Caco-2 (cell line): ENCODE data around the gene CACNA1I. TPM values are rescaled to one million over a fixed set of nuclear protein-coding genes. Genes with fewer than 3 reads are reported as not detected.

ENCODE experiments used
- BruUV-seq: library from RNA; stranded (reverse); fragments of 400-500 nt; replicated peaks from 2 replicates; lab custom pipeline; 2021; lab: Mats Ljungman, UMichigan
- CTCF ChIA-PET: fragments of 300-600 bp; sonication (Branson Sonifier 250); formaldehyde crosslinking; loops from one replicate; lab custom pipeline; 2022; ENCODE audit warnings: antibody characterized with exemption; lab: Charles Lee
- POLR2A ChIA-PET: fragments of 300-600 bp; sonication (Branson Sonifier 250); formaldehyde crosslinking; loops from one replicate; lab custom pipeline; 2022; ENCODE audit warnings: antibody characterized with exemption; lab: Charles Lee
- DNase-seq, 2 experiments: peaks; one replicate each; pipeline versions ENCODE4 v3.0.0 to v3.0.0-alpha.2; 2020 to 2022
- H3K27me3 ChIP-seq: replicated peaks from 2 replicates; pipeline ENCODE4 v1.6.0; 2011; ENCODE audit warnings: low read length; ENCODE audit not compliant: control insufficient read depth, insufficient read depth
- H3K36me3 ChIP-seq: 2 replicates; pipeline ENCODE4 v1.5.1; 2011; ENCODE audit warnings: low read length; ENCODE audit not compliant: control insufficient read depth, insufficient read depth
- H3K4me1 ChIP-seq: fragments of 250-450 bp; sonication (Bioruptor Pico); 2 replicates; pipeline ENCODE4 v1.5.1; 2020; ENCODE audit warnings: mild to moderate bottlenecking
- H3K4me3 ChIP-seq: 2 replicates; pipeline ENCODE4 v1.5.1; 2011; ENCODE audit warnings: low read depth, mild to moderate bottlenecking, control low read depth, low read length
- H3K9me3 ChIP-seq: fragments of 250-450 bp; sonication (Bioruptor Pico); 2 replicates; pipeline ENCODE4 v1.5.1; 2020; ENCODE audit warnings: mild to moderate bottlenecking, moderate library complexity
- H3K27ac Mint-ChIP-seq: one replicate; pipeline ENCODE4 v1.8.0; 2022; ENCODE audit warnings: mixed read lengths; ENCODE audit not compliant: unreplicated experiment
- H3K27me3 Mint-ChIP-seq: one replicate; pipeline ENCODE4 v1.8.0; 2022; ENCODE audit warnings: mixed read lengths; ENCODE audit not compliant: insufficient read depth, unreplicated experiment
- H3K36me3 Mint-ChIP-seq: one replicate; pipeline ENCODE4 v1.8.0; 2022; ENCODE audit warnings: mild to moderate bottlenecking, mixed read lengths; ENCODE audit not compliant: insufficient read depth, unreplicated experiment
- H3K4me1 Mint-ChIP-seq: one replicate; pipeline ENCODE4 v1.8.0; 2022; ENCODE audit warnings: low read depth, mixed read lengths; ENCODE audit not compliant: unreplicated experiment
- H3K4me3 Mint-ChIP-seq: one replicate; pipeline ENCODE4 v1.8.0; 2022; ENCODE audit warnings: mild to moderate bottlenecking, moderate library complexity, mixed read lengths; ENCODE audit not compliant: unreplicated experiment
- H3K9me3 Mint-ChIP-seq: one replicate; pipeline ENCODE4 v1.8.0; 2022; ENCODE audit warnings: mixed read lengths; ENCODE audit not compliant: unreplicated experiment
- intact Hi-C: fragments of 100-400 bp; cut with micrococcal nuclease; formaldehyde crosslinking; loops from one replicate; pipeline ENCODE4 v1.10.0; 2022; ENCODE audit not compliant: unreplicated experiment
- total RNA-seq: library from RNA; stranded (reverse); gene quantifications from 2 replicates; pipeline ENCODE4 v1.2.3, GENCODE V29; 2022
- TF ChIP-seq, protein P1 (sequence below), 2 experiments: fragments of 200-600 bp in 1 of 2; IDR thresholded peaks; 1 replicate in 1 of 2; 2 replicates in 1 of 2; pipeline versions ENCODE4 v1.5.1 to v1.8.0; 2011 to 2022; ENCODE audit warnings: antibody characterized with exemption in 1 of 2, control low read depth in 1 of 2, inconsistent platforms in 1 of 2, low read depth in 1 of 2, low read length in 1 of 2, mild to moderate bottlenecking in 1 of 2, moderate library complexity in 1 of 2; ENCODE audit not compliant: insufficient read depth in 1 of 2, severe bottlenecking in 1 of 2, unreplicated experiment in 1 of 2

The CACNA1I gene
- total RNA-seq, 1 experiment from 2014 or later = not detected

DNA sequence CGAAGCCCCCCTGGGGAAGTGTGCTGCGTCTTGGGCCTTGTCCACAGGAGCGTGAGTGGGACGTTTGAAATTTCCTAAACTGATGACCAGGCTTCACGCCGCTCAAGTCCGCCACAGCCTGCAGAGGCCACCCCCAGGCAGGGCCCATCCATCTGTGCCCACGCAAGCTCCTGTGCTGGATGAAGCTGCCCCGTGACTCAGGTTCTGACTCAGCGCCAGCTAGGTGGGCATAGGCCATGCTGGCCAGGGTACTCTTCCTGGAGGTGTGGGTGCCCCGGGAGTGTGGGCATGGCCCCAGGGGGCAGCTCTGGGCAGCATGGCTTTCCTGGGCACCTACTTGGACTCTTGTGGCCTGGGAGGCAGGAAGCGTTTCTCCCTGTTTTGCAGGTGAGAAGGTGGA, 134.8 kb downstream of the CACNA1I start:
- Mint-ChIP-seq H3K4me3 (no peak overlapping the region), H3K9me3 (no peaks in the 10 kb centered on the region), H3K27me3 (peaks cover 3% of the 10 kb centered on the region), H3K36me3 (no peaks in the 10 kb centered on the region), H3K27ac (no peak overlapping the region), H3K4me1 (no peaks in the 10 kb centered on the region)
- Histone ChIP-seq H3K36me3 (no peaks in the 10 kb centered on the region), H3K4me1 (no peaks in the 10 kb centered on the region), H3K9me3 (no peaks in the 10 kb centered on the region), H3K27me3 (no peaks in the 10 kb centered on the region), H3K4me3 (no peak overlapping the region)
- ChIA-PET CTCF (no interaction called here), POLR2A (no interaction called here)
- intact Hi-C loops = no loop called here
- DNase-seq = no peak
- TF ChIP-seq, protein P1, sequence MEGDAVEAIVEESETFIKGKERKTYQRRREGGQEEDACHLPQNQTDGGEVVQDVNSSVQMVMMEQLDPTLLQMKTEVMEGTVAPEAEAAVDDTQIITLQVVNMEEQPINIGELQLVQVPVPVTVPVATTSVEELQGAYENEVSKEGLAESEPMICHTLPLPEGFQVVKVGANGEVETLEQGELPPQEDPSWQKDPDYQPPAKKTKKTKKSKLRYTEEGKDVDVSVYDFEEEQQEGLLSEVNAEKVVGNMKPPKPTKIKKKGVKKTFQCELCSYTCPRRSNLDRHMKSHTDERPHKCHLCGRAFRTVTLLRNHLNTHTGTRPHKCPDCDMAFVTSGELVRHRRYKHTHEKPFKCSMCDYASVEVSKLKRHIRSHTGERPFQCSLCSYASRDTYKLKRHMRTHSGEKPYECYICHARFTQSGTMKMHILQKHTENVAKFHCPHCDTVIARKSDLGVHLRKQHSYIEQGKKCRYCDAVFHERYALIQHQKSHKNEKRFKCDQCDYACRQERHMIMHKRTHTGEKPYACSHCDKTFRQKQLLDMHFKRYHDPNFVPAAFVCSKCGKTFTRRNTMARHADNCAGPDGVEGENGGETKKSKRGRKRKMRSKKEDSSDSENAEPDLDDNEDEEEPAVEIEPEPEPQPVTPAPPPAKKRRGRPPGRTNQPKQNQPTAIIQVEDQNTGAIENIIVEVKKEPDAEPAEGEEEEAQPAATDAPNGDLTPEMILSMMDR (IDR thresholded peaks at IDR 0.05; ENCODE audit: insufficient read depth in 1 of 2, low read depth in 1 of 2, low read length in 1 of 2, severe bottlenecking in 1 of 2, unreplicated experiment in 1 of 2) = no peak
- BruUV-seq = no TSS peak

DNA sequence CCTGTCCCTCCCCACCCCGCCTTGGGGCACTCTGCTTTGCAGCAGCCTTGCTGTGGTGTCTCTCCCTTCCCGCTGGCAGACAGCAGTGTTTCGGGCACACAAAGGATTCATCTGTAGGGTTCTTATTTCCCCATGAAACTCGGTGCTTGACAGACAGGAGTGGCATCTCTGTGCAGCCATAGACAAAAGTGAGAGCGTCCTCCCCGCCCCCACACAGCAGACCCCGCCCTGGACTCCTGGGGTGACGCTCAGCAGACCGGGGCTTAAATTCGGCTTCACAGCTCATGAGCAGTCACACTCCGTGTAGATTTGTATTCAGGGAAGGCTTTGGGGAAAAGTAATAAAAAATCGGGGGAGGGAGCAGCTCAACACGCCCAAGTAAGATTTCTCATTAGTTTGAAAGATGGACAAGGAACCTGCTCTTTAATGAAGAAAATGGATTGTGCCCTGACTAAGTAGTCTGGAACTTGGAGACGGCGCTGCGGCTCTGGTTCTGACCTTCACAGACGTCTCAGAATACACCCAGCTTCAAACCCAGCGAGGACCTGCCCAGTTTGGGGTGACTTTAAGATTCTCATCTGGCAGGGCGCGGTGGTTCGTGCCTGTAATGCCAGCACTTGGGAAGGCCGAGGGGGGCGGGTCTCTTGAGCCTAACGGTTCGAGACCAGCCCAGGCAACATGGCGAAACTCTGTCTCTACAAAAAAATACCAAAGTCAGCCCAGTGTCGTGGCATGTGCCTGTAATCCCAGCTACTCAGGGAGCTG, 136.0 kb downstream of the CACNA1I start:
- H3K9me3 ChIP-seq = no peaks in the 10 kb centered on the region
- Mint-ChIP-seq H3K9me3 (no peaks in the 10 kb centered on the region), H3K36me3 (no peaks in the 10 kb centered on the region), H3K4me3 (no peak overlapping the region), H3K27me3 (peaks cover 3% of the 10 kb centered on the region), H3K4me1 (no peaks in the 10 kb centered on the region), H3K27ac (no peak overlapping the region)
- no peaks in the 10 kb centered on the region for H3K36me3 ChIP-seq
- H3K27me3 ChIP-seq = no peaks in the 10 kb centered on the region
- ChIA-PET CTCF (no interaction called here), POLR2A (no interaction called here)
- no peak overlapping the region for H3K4me3 ChIP-seq
- TF ChIP-seq, protein P1 (IDR thresholded peaks at IDR 0.05; ENCODE audit: insufficient read depth in 1 of 2, low read depth in 1 of 2, low read length in 1 of 2, severe bottlenecking in 1 of 2, unreplicated experiment in 1 of 2) = no peak
- no TSS peak for BruUV-seq
- DNase-seq = no peak
- H3K4me1 ChIP-seq = no peaks in the 10 kb centered on the region
- intact Hi-C loops = no loop called here

DNA sequence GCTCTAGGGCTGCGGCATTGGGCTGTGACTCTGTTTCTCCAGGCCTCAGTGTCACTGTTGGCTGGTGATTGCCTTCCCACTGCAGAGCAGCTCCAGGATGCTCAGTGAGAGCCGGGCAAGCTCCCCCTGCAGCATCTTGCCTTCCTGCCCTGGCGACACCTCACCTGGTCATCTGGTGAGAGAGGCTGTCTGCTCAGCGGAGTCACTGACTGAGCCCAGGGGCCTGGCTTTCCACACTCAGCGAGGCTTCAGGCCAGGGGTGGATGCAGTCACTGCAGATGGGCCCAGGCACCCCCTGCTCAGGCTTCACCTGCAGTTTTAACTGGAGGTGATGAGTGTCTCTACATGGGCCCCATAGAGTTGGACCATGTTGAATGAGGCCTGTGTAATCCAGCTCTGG, 136.8 kb downstream of the CACNA1I start:
- ChIA-PET POLR2A (no interaction called here), CTCF (interaction anchor here (0.7 kb wide), 1 partner anchor 942 kb away, joined by 3 read pairs; no protein-coding TSS in a partner anchor)
- intact Hi-C loops = no loop called here
- no peak for DNase-seq
- peaks cover 3% of the 10 kb centered on the region for H3K27me3 Mint-ChIP-seq
- no peaks in the 10 kb centered on the region for H3K4me1 Mint-ChIP-seq
- H3K27ac Mint-ChIP-seq = no peak overlapping the region
- Histone ChIP-seq H3K9me3 (no peaks in the 10 kb centered on the region), H3K4me3 (no peak overlapping the region), H3K27me3 (no peaks in the 10 kb centered on the region), H3K36me3 (no peaks in the 10 kb centered on the region), H3K4me1 (no peaks in the 10 kb centered on the region)
- H3K36me3 Mint-ChIP-seq = no peaks in the 10 kb centered on the region
- TF ChIP-seq, protein P1 (IDR thresholded peaks at IDR 0.05; ENCODE audit: insufficient read depth in 1 of 2, low read depth in 1 of 2, low read length in 1 of 2, severe bottlenecking in 1 of 2, unreplicated experiment in 1 of 2) = no peak
- H3K9me3 Mint-ChIP-seq = no peaks in the 10 kb centered on the region
- H3K4me3 Mint-ChIP-seq = no peak overlapping the region
- no TSS peak for BruUV-seq
